K562 (cell line): ENCODE measurements around the gene SLC49A3.

Source experiments
- CTCF ChIP-seq, 3 experiments: IDR thresholded peaks in 2 of 3; conservative IDR thresholded peaks in 1 of 3; 2 replicates each; pipeline ENCODE4 v1.5.1; 2011 to 2012; ENCODE audit warnings: low read length in 3 of 3, mild to moderate bottlenecking in 3 of 3, control low read depth in 2 of 3, improper control_type of control experiment in 1 of 3, inconsistent platforms in 1 of 3, low read depth in 1 of 3, mixed read lengths in 1 of 3, moderate library complexity in 1 of 3; ENCODE audit not compliant: insufficient read depth in 2 of 3
- EZH2 ChIP-seq: IDR thresholded peaks from 2 replicates; pipeline ENCODE4 v1.6.1; 2012; ENCODE audit warnings: low read depth, mild to moderate bottlenecking, inconsistent platforms, low read length, borderline replicate concordance
- HDAC2 ChIP-seq: fragments of 450-650 bp; IDR thresholded peaks from 2 replicates; pipeline ENCODE4 v1.6.1; 2016; ENCODE audit warnings: mild to moderate bottlenecking
- MYC ChIP-seq, 2 experiments: fragments of 250-450 bp in 1 of 2; sonication (Bioruptor Pico) in 1 of 2; IDR thresholded peaks; 2 replicates each; pipeline versions ENCODE4 v1.5.1 to v1.6.1; 2012 to 2021; ENCODE audit warnings: low read depth in 2 of 2, borderline replicate concordance in 1 of 2, improper control_type of control experiment in 1 of 2, low read length in 1 of 2, mild to moderate bottlenecking in 1 of 2, moderate library complexity in 1 of 2
- SMC3 ChIP-seq: conservative IDR thresholded peaks from 2 replicates; pipeline ENCODE4 v1.6.1; 2011; ENCODE audit warnings: low read depth, low read length, improper control_type of control experiment; ENCODE audit not compliant: insufficient read depth
- ZBTB26 ChIP-seq: fragments of 450-650 bp; formaldehyde crosslinking; IDR thresholded peaks from 2 replicates; pipeline ENCODE4 v1.4.0; 2022; ENCODE audit warnings: missing genetic modification characterization

- TF ChIP-seq SMC3, result no peak
- TF ChIP-seq ZBTB26 (CRISPR knock-in tag), result no peak
- TF ChIP-seq EZH2, result no peak
- no peak for TF ChIP-seq MYC (IDR thresholded peaks at IDR 0.05; ENCODE audit: low read depth, low read length)
- no peak for TF ChIP-seq MYC (CRISPR knock-in tag; IDR thresholded peaks at IDR 0.05; ENCODE audit: borderline replicate concordance, low read depth)
- no peak for TF ChIP-seq HDAC2
- TF ChIP-seq CTCF (IDR thresholded peaks at IDR 0.05 in 2 of 3, conservative IDR thresholded peaks at IDR 0.05 in 1 of 3; ENCODE audit: insufficient read depth in 2 of 3, low read depth in 1 of 3, low read length in 3 of 3), result no peak
These were observed 24.2 kb downstream of the SLC49A3 start for GRCh38 chr4:664713-665231.
